Measurements from ENCODE around the gene SRF. TPM values are rescaled to one million over a fixed set of nuclear protein-coding genes. Genes with fewer than 3 reads are reported as not detected.

SRF gene
- total and polyA plus RNA-seq, 3 experiments from 2014 or later = 8.0 to 57.4 (median 55.1) TPM

DNA sequence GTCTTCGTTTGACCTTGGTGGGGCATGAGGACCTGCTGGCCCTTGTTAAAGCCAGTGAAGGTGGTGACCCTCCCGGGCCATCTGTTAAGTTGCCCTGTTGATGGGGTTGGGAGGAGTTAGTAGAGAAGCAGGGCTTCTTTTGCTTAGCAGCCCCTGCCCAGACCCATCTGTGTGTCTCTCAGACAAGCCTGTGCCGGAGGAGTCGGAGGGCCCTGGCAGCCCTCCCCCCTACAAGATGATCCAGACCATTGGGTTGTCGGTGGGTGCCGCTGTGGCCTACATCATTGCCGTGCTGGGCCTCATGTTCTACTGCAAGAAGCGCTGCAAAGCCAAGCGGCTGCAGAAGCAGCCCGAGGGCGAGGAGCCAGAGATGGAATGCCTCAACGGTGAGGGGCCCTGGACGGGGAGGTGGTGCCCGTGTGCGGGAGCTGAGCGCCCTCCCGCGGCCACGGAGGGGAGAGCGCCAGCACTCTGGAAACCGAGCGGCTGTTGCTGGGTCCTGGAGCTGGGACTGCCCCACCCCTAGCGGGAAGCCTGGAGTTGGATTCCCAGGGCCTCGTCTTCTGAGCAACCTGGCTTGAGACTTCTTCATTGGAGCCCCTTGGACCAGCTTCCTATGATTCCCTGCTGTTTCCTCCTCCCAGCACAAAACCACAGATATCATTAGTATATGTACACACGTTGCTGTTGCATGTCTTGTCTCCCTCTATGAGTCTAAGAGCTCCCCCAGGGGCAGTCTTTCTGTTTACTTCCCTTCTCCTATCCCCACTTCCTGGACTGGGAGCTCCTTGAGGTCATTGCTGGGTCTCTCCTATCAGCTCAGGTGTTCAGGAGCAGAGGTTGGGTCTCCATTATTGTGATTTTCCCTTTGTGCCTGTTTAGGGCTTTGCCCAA, 27.6 kb upstream of the SRF start:
- Histone ChIP-seq H3K9me3 (ENCODE audit: low read length) (no peaks in the 10 kb centered on the region), H3K4me1 (ENCODE audit: insufficient read depth, low read length) (peaks cover 21% of the 10 kb centered on the region), H3K27ac (ENCODE audit: low read depth, low read length) (no peak overlapping the region), H3K36me3 (ENCODE audit: insufficient read depth, low read length) (no peaks in the 10 kb centered on the region), H3K27me3 (ENCODE audit: insufficient read depth, low read length, poor library complexity, severe bottlenecking) (no peaks in the 10 kb centered on the region), H3K4me3 (ENCODE audit: low read length) (peak overlapping the region; percentile 29)
- H3K4me3 Mint-ChIP-seq = peak overlapping the region; percentile 43 to 81 (median 65)
- ChIA-PET POLR2A (interaction anchor here (0.6 to 2.0 kb wide), 4 partner anchors 84 to 243 kb away, joined by 3 to 5 read pairs (median 4); partner anchors contain the start of genes CUL7, KLC4 and MRPL2), CTCF (interaction anchor here (0.7 to 2.8 kb wide), 55 partner anchors 9 to 634 kb away, joined by 3 to 28 read pairs (median 4); partner anchors contain the start of genes CNPY3, DNPH1, KLC4 and KLHDC3)
- peak overlapping the region in 7 of 8 donors; percentile 13 to 91 (median 75) for H3K27ac Mint-ChIP-seq
- H3K4me1 Mint-ChIP-seq = peaks cover 21 to 27% (median 26%) of the 10 kb centered on the region in 3 donors
- H3K9me3 Mint-ChIP-seq = no peaks in the 10 kb centered on the region
- H3K36me3 Mint-ChIP-seq = no peaks in the 10 kb centered on the region
- peak; percentile 64 to 86 (median 73) for DNase-seq
- peaks cover 2 to 6% of the 10 kb centered on the region in 2 donors for H3K27me3 Mint-ChIP-seq

- Histone ChIP-seq H3K27ac (ENCODE audit: low read depth, low read length) (no peak overlapping the region), H3K4me3 (ENCODE audit: low read length) (no peak overlapping the region), H3K36me3 (ENCODE audit: insufficient read depth, low read length) (no peaks in the 10 kb centered on the region), H3K9me3 (ENCODE audit: low read length) (no peaks in the 10 kb centered on the region), H3K4me1 (ENCODE audit: insufficient read depth, low read length) (peaks cover 21% of the 10 kb centered on the region), H3K27me3 (ENCODE audit: insufficient read depth, low read length, poor library complexity, severe bottlenecking) (no peaks in the 10 kb centered on the region)
- Mint-ChIP-seq H3K27me3 (peaks cover 2 to 6% of the 10 kb centered on the region in 2 donors), H3K4me1 (peaks cover 21 to 27% (median 26%) of the 10 kb centered on the region in 3 donors), H3K36me3 (no peaks in the 10 kb centered on the region), H3K27ac (no peak overlapping the region), H3K4me3 (no peak overlapping the region), H3K9me3 (no peaks in the 10 kb centered on the region)
- no peak for DNase-seq
- ChIA-PET POLR2A (no interaction called here), CTCF (interaction anchor here (1.3 to 2.8 kb wide), 6 partner anchors 10 to 244 kb away, joined by 3 to 28 read pairs (median 6); partner anchors contain the start of genes PPP2R5D and SRF)
Observed at GRCh38 chr6:43144879-43145278, 26.2 kb upstream of the SRF start.

DNA sequence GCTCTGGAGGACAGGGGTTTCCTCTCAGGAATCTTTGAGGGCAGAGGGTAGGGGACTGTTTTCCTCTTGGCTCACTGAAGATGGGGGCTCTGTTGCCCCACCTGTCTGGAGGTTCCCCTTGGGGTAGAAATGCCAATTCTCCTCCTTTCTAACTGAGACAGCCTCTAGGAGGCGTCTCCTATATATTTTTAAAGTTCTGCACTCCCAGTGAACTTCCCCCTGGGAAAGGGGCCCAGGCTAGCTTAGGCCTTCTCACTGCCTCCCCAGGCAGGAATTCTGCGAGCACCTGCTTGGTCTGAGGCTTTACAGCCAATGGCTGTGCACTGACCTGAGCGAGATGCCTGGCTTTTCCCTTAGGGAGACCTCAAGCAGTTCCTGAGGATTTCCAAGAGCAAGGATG, 24.8 kb upstream of the SRF start:
- H3K27me3 ChIP-seq (ENCODE audit: insufficient read depth, low read length, poor library complexity, severe bottlenecking) = no peaks in the 10 kb centered on the region

DNA sequence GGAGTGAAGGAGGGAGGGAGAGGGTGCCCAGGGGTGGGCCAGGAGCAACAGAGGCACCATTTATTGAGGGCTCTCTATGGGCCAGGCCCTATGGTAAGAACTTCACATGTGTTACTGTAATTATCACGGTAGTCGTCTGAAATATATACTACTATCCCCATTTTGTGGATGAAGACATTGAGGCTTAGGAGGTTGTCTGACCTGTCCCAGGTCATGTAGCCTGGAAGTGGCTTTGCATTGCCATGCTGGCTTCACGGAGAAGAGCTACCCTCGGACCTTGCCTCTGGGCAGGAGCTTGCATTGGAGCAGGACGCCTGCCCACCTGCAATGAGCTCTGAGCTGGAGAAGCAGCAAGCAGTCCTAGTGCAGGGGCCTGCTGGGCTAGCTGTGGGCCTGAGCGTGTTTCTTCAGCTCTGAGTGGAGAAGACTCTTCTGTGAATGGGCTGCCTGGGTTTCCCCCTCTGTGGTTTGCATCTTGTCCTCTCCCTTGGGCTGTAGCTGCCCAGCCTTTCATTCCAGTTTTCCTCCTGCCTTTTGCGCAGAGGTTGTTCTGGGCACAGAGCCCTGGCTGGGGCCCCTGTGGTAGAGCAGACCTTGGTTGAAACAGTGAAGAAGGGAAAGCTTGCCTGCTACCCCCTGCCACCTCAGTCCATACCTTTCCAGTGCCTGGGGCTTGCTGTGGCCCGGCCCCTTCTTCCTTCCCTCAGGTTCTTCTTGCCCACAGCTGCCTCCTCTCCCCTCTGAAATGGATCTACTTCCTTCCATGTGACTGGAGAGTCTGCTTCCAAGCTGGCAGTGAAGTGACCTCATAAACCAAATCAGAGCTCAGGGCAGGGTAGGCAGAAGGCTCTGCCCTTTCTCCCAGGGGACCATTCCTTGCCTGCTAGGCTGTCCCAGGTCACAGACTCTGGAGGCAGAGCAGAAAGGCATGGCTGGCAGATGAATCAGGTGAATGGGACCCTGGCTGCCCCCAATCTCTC, 24.1 kb upstream of the SRF start:
- Histone ChIP-seq H3K27ac (ENCODE audit: low read depth, low read length) (no peak overlapping the region), H3K27me3 (ENCODE audit: insufficient read depth, low read length, poor library complexity, severe bottlenecking) (no peaks in the 10 kb centered on the region), H3K4me3 (ENCODE audit: low read length) (no peak overlapping the region), H3K4me1 (ENCODE audit: insufficient read depth, low read length) (peaks cover 19% of the 10 kb centered on the region), H3K36me3 (ENCODE audit: insufficient read depth, low read length) (no peaks in the 10 kb centered on the region), H3K9me3 (ENCODE audit: low read length) (no peaks in the 10 kb centered on the region)
- Mint-ChIP-seq H3K27me3 (peaks cover 2 to 6% of the 10 kb centered on the region in 2 donors), H3K9me3 (no peaks in the 10 kb centered on the region), H3K27ac (peak overlapping the region in 1 of 8 donors; percentile 83), H3K4me1 (peaks cover 17 to 21% (median 20%) of the 10 kb centered on the region in 3 donors), H3K36me3 (no peaks in the 10 kb centered on the region), H3K4me3 (no peak overlapping the region)
- ChIA-PET CTCF (interaction anchor here (1.4 to 1.5 kb wide), 2 partner anchors 246 kb away, joined by 3 to 6 read pairs; no protein-coding TSS in a partner anchor), POLR2A (no interaction called here)
- no peak for DNase-seq

More for the DNA sequence above, 24.8 kb upstream of the SRF start:
- H3K9me3 Mint-ChIP-seq = no peaks in the 10 kb centered on the region
- H3K36me3 Mint-ChIP-seq = no peaks in the 10 kb centered on the region
- H3K4me1 ChIP-seq (ENCODE audit: insufficient read depth, low read length) = peaks cover 21% of the 10 kb centered on the region
- no peak overlapping the region for H3K4me3 Mint-ChIP-seq
- H3K9me3 ChIP-seq (ENCODE audit: low read length) = no peaks in the 10 kb centered on the region
- DNase-seq = no peak
- no peak overlapping the region for H3K4me3 ChIP-seq (ENCODE audit: low read length)
- H3K36me3 ChIP-seq (ENCODE audit: insufficient read depth, low read length) = no peaks in the 10 kb centered on the region
- no peak overlapping the region for H3K27ac Mint-ChIP-seq
- ChIA-PET POLR2A (no interaction called here), CTCF (interaction anchor here (1.5 kb wide), 1 partner anchor 245 kb away, joined by 6 read pairs; no protein-coding TSS in a partner anchor)
- peaks cover 2 to 6% of the 10 kb centered on the region in 2 donors for H3K27me3 Mint-ChIP-seq
- no peak overlapping the region for H3K27ac ChIP-seq (ENCODE audit: low read depth, low read length)
- H3K4me1 Mint-ChIP-seq = peaks cover 18 to 24% (median 23%) of the 10 kb centered on the region in 3 donors

- Histone ChIP-seq H3K4me3 (ENCODE audit: low read length) (no peak overlapping the region), H3K4me1 (ENCODE audit: insufficient read depth, low read length) (peaks cover 11% of the 10 kb centered on the region), H3K27ac (ENCODE audit: low read depth, low read length) (no peak overlapping the region), H3K27me3 (ENCODE audit: insufficient read depth, low read length, poor library complexity, severe bottlenecking) (no peaks in the 10 kb centered on the region), H3K9me3 (ENCODE audit: low read length) (no peaks in the 10 kb centered on the region), H3K36me3 (ENCODE audit: insufficient read depth, low read length) (no peaks in the 10 kb centered on the region)
- POLR2A ChIA-PET = no interaction called here
- no peak for DNase-seq
- H3K36me3 Mint-ChIP-seq = no peaks in the 10 kb centered on the region
- peaks cover 9 to 12% (median 11%) of the 10 kb centered on the region in 3 donors for H3K4me1 Mint-ChIP-seq
- no peak overlapping the region for H3K4me3 Mint-ChIP-seq
- peaks cover 2 to 6% of the 10 kb centered on the region in 2 donors for H3K27me3 Mint-ChIP-seq
- H3K9me3 Mint-ChIP-seq = no peaks in the 10 kb centered on the region
- peak overlapping the region in 1 of 8 donors; percentile 91 for H3K27ac Mint-ChIP-seq
- CTCF ChIA-PET = interaction anchor here (1.4 kb wide), 1 partner anchor 247 kb away, joined by 3 read pairs; no protein-coding TSS in a partner anchor
Observed at GRCh38 chr6:43147691-43148477, 23.2 kb upstream of the SRF start.

GRCh38 chr6:43149265-43149664, 21.8 kb upstream of the SRF start:
- H3K36me3 Mint-ChIP-seq = no peaks in the 10 kb centered on the region
- Histone ChIP-seq H3K36me3 (ENCODE audit: insufficient read depth, low read length) (no peaks in the 10 kb centered on the region), H3K27ac (ENCODE audit: low read depth, low read length) (no peak overlapping the region), H3K9me3 (ENCODE audit: low read length) (no peaks in the 10 kb centered on the region), H3K4me3 (ENCODE audit: low read length) (no peak overlapping the region), H3K27me3 (ENCODE audit: insufficient read depth, low read length, poor library complexity, severe bottlenecking) (no peaks in the 10 kb centered on the region), H3K4me1 (ENCODE audit: insufficient read depth, low read length) (no peaks in the 10 kb centered on the region)
- H3K4me1 Mint-ChIP-seq = no peaks in the 10 kb centered on the region
- DNase-seq = no peak
- no peak overlapping the region for H3K27ac Mint-ChIP-seq
- H3K4me3 Mint-ChIP-seq = no peak overlapping the region
- H3K9me3 Mint-ChIP-seq = no peaks in the 10 kb centered on the region
- H3K27me3 Mint-ChIP-seq = peaks cover 2 to 6% of the 10 kb centered on the region in 2 donors
- CTCF ChIA-PET = interaction anchor here (0.8 kb wide), 1 partner anchor 245 kb away, joined by 4 read pairs; no protein-coding TSS in a partner anchor
- POLR2A ChIA-PET = no interaction called here

Data from CD8-positive, alpha-beta memory T cell (primary cell).